IPS-20b (cell line): ENCODE data around the gene RILPL2.
"Not testable (repeated sequence)": the region's sequence is repeated elsewhere in the genome, so short reads cannot be mapped to it uniquely, and the experiment has no call there.

Source experiments
- H3K27ac ChIP-seq: one replicate; pipeline ENCODE4 v1.5.1; 2013; ENCODE audit warnings: low read length
- H3K27me3 ChIP-seq: 2 replicates; pipeline ENCODE4 v1.6.1; 2013; ENCODE audit warnings: mild to moderate bottlenecking, low read length, inconsistent platforms; ENCODE audit not compliant: insufficient read depth
- H3K36me3 ChIP-seq: 2 replicates; pipeline ENCODE4 v1.6.1; 2013; ENCODE audit warnings: low read depth, mild to moderate bottlenecking, inconsistent platforms, low read length, moderate library complexity; ENCODE audit not compliant: insufficient read depth
- H3K4me1 ChIP-seq: 2 replicates; pipeline ENCODE4 v1.6.1; 2013; ENCODE audit warnings: mild to moderate bottlenecking, control low read depth, inconsistent platforms, low read length, moderate library complexity; ENCODE audit not compliant: insufficient read depth
- H3K4me3 ChIP-seq: 2 replicates; pipeline ENCODE4 v1.5.1; 2013; ENCODE audit warnings: mild to moderate bottlenecking, low read length, inconsistent platforms
- H3K9ac ChIP-seq: 2 replicates; pipeline ENCODE4 v1.6.1; 2013; ENCODE audit warnings: low read depth, mild to moderate bottlenecking, inconsistent platforms, low read length, moderate library complexity
- H3K9me3 ChIP-seq: 2 replicates; pipeline ENCODE4 v1.6.1; 2013; ENCODE audit warnings: mild to moderate bottlenecking, low read depth, low read length, inconsistent platforms; ENCODE audit not compliant: insufficient read depth

The RILPL2 gene

GRCh38 chr12:123388177-123388950 lies 48.1 kb downstream of the RILPL2 start:
- Histone ChIP-seq H3K9ac (0 out of 2 replicates have a peak overlapping the region, but pooled peaks have one; percentile 37), H3K9me3 (no peaks in the 10 kb centered on the region), H3K27me3 (peaks cover 58% of the 10 kb centered on the region), H3K27ac (no peak overlapping the region), H3K4me1 (peaks cover 3% of the 10 kb centered on the region; the same call in 1 of the 2 replicates), H3K4me3 (peak overlapping the region; percentile 66), H3K36me3 (peaks cover 20% of the 10 kb centered on the region)

DNA sequence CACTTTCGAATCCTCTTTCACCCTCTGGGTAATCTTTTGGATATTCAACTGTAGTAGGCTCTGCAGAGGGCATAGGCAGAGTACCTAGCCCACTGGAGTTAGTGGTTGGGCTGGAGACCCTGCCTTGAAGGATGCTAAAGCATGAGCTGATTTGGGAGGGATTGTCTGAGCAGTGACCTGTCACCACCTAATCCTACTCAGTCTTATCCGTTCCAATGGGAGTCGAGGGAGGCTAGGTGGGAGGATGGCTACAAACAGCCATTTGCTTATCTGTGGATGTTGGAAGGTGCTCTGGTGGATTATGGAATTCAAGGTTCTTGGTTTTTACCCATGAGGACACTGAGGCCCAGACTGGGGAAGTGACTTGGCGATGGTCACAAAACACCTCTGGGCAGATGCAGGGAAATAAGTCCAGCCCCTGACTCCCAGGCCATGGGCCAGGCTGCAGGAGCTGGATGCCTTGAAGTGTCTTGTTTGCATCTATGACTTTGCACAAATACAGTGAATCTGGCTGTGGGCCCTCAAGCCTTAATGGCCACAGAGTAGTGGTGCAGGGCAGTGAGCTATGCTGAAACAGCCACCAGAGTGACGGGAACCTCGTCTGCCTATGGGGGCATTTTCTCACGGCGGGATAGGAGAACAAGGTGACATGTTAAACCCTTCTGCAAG lies 48.8 kb downstream of the RILPL2 start:
- H3K4me3 ChIP-seq = 0 out of 2 replicates have a peak overlapping the region, but pooled peaks have one; percentile 66
- peaks cover 3% of the 10 kb centered on the region; the same call in 1 of the 2 replicates for H3K4me1 ChIP-seq
- H3K27me3 ChIP-seq = peaks cover 58% of the 10 kb centered on the region
- H3K27ac ChIP-seq = no peak overlapping the region
- no peaks in the 10 kb centered on the region for H3K9me3 ChIP-seq
- H3K36me3 ChIP-seq = peaks cover 18% of the 10 kb centered on the region
- no peak overlapping the region for H3K9ac ChIP-seq

GRCh38 chr12:123385536-123385935 lies 50.9 kb downstream of the RILPL2 start:
- not testable (repeated sequence) for H3K36me3 ChIP-seq, H3K4me1 ChIP-seq, H3K27ac ChIP-seq, H3K9ac ChIP-seq, H3K4me3 ChIP-seq, H3K9me3 ChIP-seq
- peaks cover 53% of the 10 kb centered on the region for H3K27me3 ChIP-seq

DNA sequence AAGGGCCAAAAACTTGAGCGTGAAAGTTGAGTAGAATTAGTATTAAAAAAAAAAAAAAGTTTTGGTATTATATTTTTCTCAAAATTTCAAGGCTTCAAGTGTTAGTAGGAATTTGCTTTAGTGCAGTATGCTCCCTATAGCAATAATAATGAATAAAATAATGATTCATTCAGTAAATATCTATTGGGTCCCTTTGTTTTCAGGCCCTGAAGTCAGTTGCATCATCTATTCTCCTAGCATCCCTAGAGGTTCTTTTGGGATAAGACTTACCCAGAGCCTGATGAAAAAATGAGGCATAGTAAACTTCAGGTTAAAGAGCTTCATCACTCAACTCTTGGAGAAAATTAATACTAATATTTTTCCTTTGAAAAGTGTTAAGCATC lies 51.5 kb downstream of the RILPL2 start:
- Histone ChIP-seq H3K27ac (no peak overlapping the region), H3K4me3 (peak overlapping the region; percentile 87), H3K9ac (peak overlapping the region; percentile 77; the same call in 1 of the 2 replicates), H3K9me3 (no peaks in the 10 kb centered on the region), H3K27me3 (peaks cover 48% of the 10 kb centered on the region), H3K4me1 (no peaks in the 10 kb centered on the region), H3K36me3 (no peaks in the 10 kb centered on the region)

DNA sequence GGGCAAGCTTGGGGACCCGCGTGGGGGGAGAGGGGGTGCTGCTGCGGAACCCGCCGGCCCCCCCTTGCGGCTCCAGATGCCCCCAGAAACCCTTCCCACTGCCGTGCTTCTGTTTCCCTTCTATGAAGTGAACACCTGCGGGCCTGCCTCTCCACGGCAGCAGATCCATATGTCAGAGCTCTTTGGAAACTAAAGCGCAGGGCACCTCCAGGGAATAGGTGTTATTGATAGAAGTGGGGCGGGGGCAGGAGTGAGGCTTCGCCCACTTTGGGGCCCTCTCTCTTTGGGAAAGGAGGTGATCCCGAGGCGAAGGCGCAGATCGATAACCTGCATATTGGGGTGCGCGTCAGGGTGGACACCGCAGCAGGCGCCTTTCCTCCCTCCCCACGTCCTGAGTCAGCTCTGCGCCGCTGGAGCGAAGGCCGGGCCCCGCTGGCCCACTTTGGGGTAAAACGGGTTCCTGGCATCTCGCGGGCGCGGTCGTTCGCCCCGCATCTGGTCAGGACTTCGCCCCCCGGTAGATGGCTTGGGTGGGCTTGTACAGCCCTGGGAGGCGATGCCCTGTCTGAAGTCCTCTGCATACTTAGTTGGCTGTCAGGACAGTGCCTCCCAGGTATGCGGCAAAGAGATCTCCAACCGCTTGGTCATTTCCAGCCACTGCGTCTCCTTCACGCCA lies 52.0 kb downstream of the RILPL2 start:
- Histone ChIP-seq H3K4me3 (peak overlapping the region; percentile 87), H3K27ac (no peak overlapping the region), H3K9ac (peak overlapping the region; percentile 77; the same call in 1 of the 2 replicates), H3K36me3 (no peaks in the 10 kb centered on the region), H3K4me1 (no peaks in the 10 kb centered on the region), H3K27me3 (peaks cover 43% of the 10 kb centered on the region), H3K9me3 (no peaks in the 10 kb centered on the region)

DNA sequence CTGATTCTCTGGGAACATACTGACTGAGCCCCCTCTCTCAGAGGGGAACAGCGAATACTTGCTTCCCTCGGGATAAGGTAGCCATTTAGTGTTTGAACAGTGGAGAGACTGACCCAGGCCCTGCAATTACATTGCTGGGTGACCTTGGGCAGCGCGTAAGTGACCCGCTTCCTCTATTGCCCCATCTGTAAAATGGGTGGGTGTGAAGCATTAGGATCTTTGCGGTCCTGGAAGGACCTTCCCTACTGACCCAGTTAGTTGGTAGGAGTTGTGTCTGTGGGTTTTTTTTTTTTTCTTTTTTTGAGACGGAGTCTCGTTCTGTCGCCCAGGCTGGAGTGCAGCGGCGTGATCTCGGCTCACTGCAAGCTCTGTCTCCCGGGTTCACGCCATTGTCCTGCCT lies 53.8 kb downstream of the RILPL2 start:
- no peak overlapping the region; the same call in 1 of the 2 replicates for H3K4me3 ChIP-seq
- H3K9ac ChIP-seq = no peak overlapping the region
- H3K4me1 ChIP-seq = no peaks in the 10 kb centered on the region
- no peak overlapping the region for H3K27ac ChIP-seq
- H3K9me3 ChIP-seq = no peaks in the 10 kb centered on the region
- peaks cover 33% of the 10 kb centered on the region for H3K27me3 ChIP-seq
- no peaks in the 10 kb centered on the region for H3K36me3 ChIP-seq

- H3K9ac ChIP-seq = no peak overlapping the region
- no peaks in the 10 kb centered on the region for H3K9me3 ChIP-seq
- H3K27ac ChIP-seq = no peak overlapping the region
- no peaks in the 10 kb centered on the region for H3K36me3 ChIP-seq
- no peak overlapping the region for H3K4me3 ChIP-seq
- H3K27me3 ChIP-seq = peaks cover 1% of the 10 kb centered on the region; the same call in 1 of the 2 replicates
- H3K4me1 ChIP-seq = no peaks in the 10 kb centered on the region
Observed at GRCh38 chr12:123379391-123379790, 57.1 kb downstream of the RILPL2 start.

- not testable (repeated sequence) for H3K4me3 ChIP-seq, H3K4me1 ChIP-seq, H3K9ac ChIP-seq, H3K36me3 ChIP-seq, H3K27ac ChIP-seq, H3K9me3 ChIP-seq, H3K27me3 ChIP-seq
Observed at GRCh38 chr12:123372415-123372814, 64.1 kb downstream of the RILPL2 start.

GRCh38 chr12:123371667-123372368 lies 64.7 kb downstream of the RILPL2 start:
- H3K36me3 ChIP-seq, H3K9me3 ChIP-seq, H3K9ac ChIP-seq, H3K4me1 ChIP-seq, H3K27me3 ChIP-seq, H3K4me3 ChIP-seq, H3K27ac ChIP-seq: not testable (repeated sequence)

GRCh38 chr12:123369229-123369628 lies 67.3 kb downstream of the RILPL2 start:
- no peak overlapping the region for H3K9ac ChIP-seq
- H3K36me3 ChIP-seq = no peaks in the 10 kb centered on the region
- H3K4me1 ChIP-seq = no peaks in the 10 kb centered on the region
- H3K27me3 ChIP-seq = no peaks in the 10 kb centered on the region
- H3K9me3 ChIP-seq = no peaks in the 10 kb centered on the region
- no peak overlapping the region for H3K27ac ChIP-seq
- no peak overlapping the region for H3K4me3 ChIP-seq

DNA sequence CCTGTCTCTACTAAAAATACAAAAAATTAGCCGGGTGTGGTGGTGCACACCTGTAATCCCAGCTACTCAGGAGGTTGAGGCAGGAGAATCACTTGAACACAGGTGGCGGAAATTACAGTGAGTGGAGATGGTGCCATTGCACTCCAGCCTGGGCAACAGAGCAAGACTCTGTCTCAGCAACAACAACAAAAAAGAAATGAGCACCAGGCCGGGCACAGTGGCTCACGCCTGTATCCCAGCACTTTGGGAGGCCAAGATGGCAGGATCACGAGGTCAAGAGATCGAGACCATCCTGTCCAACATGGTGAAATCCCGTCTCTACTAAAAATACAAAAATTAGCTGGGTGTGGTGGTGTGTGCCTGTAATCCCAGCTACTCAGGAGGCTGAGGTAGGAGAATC lies 68.1 kb downstream of the RILPL2 start:
- not testable (repeated sequence) for H3K27ac ChIP-seq, H3K4me1 ChIP-seq, H3K27me3 ChIP-seq, H3K4me3 ChIP-seq, H3K9ac ChIP-seq, H3K36me3 ChIP-seq, H3K9me3 ChIP-seq
